Hepatocyte (in vitro differentiated cells): ENCODE data around the gene CTXND1.

Experiments
- CTCF ChIP-seq: fragments of 200-600 bp; sonication (generic); IDR thresholded peaks from 2 replicates; pipeline ENCODE4 v1.5.1; 2016; ENCODE audit warnings: antibody characterized with exemption, mild to moderate bottlenecking; ENCODE audit not compliant: poor library complexity
- EZH2 ChIP-seq: fragments of 200-600 bp; sonication (generic); IDR thresholded peaks from 2 replicates; pipeline ENCODE4 v1.6.1; 2016; ENCODE audit warnings: antibody characterized with exemption, mild to moderate bottlenecking, borderline replicate concordance

GRCh38 chr15:80277147-80277546, 25.1 kb upstream of the CTXND1 start:
- no peak for TF ChIP-seq CTCF
- TF ChIP-seq EZH2: no peak
